ENCODE measurements around the gene PRKCSH.
A peak's percentile ranks its signal among the peaks of the same experiment; 100 is the strongest.

PRKCSH gene

GRCh38 chr19:11479090-11479897, 43.9 kb downstream of the PRKCSH start:
- peak; percentile 78 for DNase-seq

- DNase-seq, result no peak
Measured at GRCh38 chr19:11479898-11480714, 44.7 kb downstream of the PRKCSH start.

- DNase-seq, result no peak
Measured at GRCh38 chr19:11480715-11481533, 45.5 kb downstream of the PRKCSH start, which contains the start of gene ELAVL3. ELAVL3 (minus strand) TSS chr19:11481046; CDS start chr19:11480608, 438 bp downstream.

GRCh38 chr19:11481534-11482383, 46.3 kb downstream of the PRKCSH start:
- peak; percentile 90 for DNase-seq

- peak; percentile 97 for DNase-seq
Measured at GRCh38 chr19:11482384-11483050, 47.1 kb downstream of the PRKCSH start.

GRCh38 chr19:11483366-11484111, 48.1 kb downstream of the PRKCSH start:
- DNase-seq, result no peak

GRCh38 chr19:11485245-11485837, 49.9 kb downstream of the PRKCSH start:
- DNase-seq, result no peak

GRCh38 chr19:11486661-11487503, 51.4 kb downstream of the PRKCSH start:
- no peak for DNase-seq

GRCh38 chr19:11489378-11489777, 53.9 kb downstream of the PRKCSH start:
- DNase-seq, result no peak

GRCh38 chr19:11494634-11495285, 59.3 kb downstream of the PRKCSH start:
- DNase-seq, result no peak

- DNase-seq, result no peak
Measured at GRCh38 chr19:11495481-11495880, 60.0 kb downstream of the PRKCSH start.

GRCh38 chr19:11495885-11496284, 60.5 kb downstream of the PRKCSH start:
- DNase-seq, result no peak

- peak; percentile 88 for DNase-seq
Measured at GRCh38 chr19:11496391-11497163, 61.1 kb downstream of the PRKCSH start.

- no peak for DNase-seq
Measured at GRCh38 chr19:11499220-11499726, 63.8 kb downstream of the PRKCSH start.

- no peak for DNase-seq
Measured at GRCh38 chr19:11499890-11500420, 64.5 kb downstream of the PRKCSH start.
